WERI-Rb-1 (cell line): ENCODE measurements around the gene UNC80.

Experiments
- DNase-seq: peaks from one replicate; pipeline ENCODE4 v3.0.0-alpha.2; 2020
- H3K27ac ChIP-seq: fragments of 250-450 bp; sonication (Bioruptor Pico); 2 replicates; pipeline ENCODE4 v1.5.1; 2020; ENCODE audit warnings: mild to moderate bottlenecking, moderate library complexity
- H3K27me3 ChIP-seq: fragments of 250-450 bp; sonication (Bioruptor Pico); 2 replicates; pipeline ENCODE4 v1.5.1; 2021; ENCODE audit warnings: mild to moderate bottlenecking, low read depth, moderate library complexity; ENCODE audit not compliant: insufficient read depth, severe bottlenecking
- H3K36me3 ChIP-seq: fragments of 250-450 bp; sonication (Bioruptor Pico); 2 replicates; pipeline ENCODE4 v1.5.1; 2020; ENCODE audit warnings: mild to moderate bottlenecking, moderate library complexity
- H3K4me3 ChIP-seq: 2 replicates; pipeline ENCODE4 v1.5.1; 2011; ENCODE audit warnings: low read depth, mild to moderate bottlenecking, control low read depth, low read length
- H3K9me3 ChIP-seq: fragments of 250-450 bp; sonication (Bioruptor Pico); 2 replicates; pipeline ENCODE4 v1.5.1; 2021; ENCODE audit warnings: mild to moderate bottlenecking, moderate library complexity; ENCODE audit not compliant: severe bottlenecking
- TF ChIP-seq, protein P1 (sequence below): IDR thresholded peaks from 2 replicates; pipeline ENCODE4 v1.5.1; 2011; ENCODE audit warnings: low read depth, mild to moderate bottlenecking, control low read depth, inconsistent platforms, low read length

Gene UNC80

DNA sequence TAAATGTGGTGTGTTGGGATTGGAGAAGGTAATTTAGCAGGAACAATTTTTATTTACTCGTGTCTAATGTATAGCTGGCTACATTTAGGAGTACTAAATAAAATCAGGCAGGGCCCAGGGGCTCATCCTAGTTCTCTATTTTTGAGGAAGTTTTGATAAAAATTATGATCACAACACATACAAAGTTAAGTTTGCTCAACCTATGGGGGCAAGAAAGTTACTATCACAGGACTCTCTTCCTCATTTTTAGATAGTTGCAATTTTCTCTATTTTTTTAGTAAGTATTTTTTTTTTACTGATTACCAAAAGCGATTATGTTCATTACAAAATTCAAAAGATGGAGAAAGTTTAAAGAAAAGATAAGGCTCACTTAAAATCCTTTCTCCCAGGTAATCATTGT lies 170.8 kb downstream of the UNC80 start:
- TF ChIP-seq, protein P1, sequence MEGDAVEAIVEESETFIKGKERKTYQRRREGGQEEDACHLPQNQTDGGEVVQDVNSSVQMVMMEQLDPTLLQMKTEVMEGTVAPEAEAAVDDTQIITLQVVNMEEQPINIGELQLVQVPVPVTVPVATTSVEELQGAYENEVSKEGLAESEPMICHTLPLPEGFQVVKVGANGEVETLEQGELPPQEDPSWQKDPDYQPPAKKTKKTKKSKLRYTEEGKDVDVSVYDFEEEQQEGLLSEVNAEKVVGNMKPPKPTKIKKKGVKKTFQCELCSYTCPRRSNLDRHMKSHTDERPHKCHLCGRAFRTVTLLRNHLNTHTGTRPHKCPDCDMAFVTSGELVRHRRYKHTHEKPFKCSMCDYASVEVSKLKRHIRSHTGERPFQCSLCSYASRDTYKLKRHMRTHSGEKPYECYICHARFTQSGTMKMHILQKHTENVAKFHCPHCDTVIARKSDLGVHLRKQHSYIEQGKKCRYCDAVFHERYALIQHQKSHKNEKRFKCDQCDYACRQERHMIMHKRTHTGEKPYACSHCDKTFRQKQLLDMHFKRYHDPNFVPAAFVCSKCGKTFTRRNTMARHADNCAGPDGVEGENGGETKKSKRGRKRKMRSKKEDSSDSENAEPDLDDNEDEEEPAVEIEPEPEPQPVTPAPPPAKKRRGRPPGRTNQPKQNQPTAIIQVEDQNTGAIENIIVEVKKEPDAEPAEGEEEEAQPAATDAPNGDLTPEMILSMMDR, result no peak
- no peaks in the 10 kb centered on the region for H3K27me3 ChIP-seq
- no peak for DNase-seq

GRCh38 chr2:209942936-209943605 lies 171.4 kb downstream of the UNC80 start:
- Histone ChIP-seq H3K4me3 (no peak overlapping the region), H3K36me3 (no peaks in the 10 kb centered on the region; the same call in 1 of the 2 replicates), H3K27ac (no peak overlapping the region), H3K27me3 (no peaks in the 10 kb centered on the region), H3K9me3 (no peaks in the 10 kb centered on the region)
- DNase-seq, result no peak
- TF ChIP-seq, protein P1, result no peak

More for the DNA sequence above, 170.8 kb downstream of the UNC80 start:
- H3K4me3 ChIP-seq, result no peak overlapping the region
- H3K36me3 ChIP-seq, result no peaks in the 10 kb centered on the region; the same call in 1 of the 2 replicates
- no peak overlapping the region for H3K27ac ChIP-seq
- H3K9me3 ChIP-seq, result no peaks in the 10 kb centered on the region

DNA sequence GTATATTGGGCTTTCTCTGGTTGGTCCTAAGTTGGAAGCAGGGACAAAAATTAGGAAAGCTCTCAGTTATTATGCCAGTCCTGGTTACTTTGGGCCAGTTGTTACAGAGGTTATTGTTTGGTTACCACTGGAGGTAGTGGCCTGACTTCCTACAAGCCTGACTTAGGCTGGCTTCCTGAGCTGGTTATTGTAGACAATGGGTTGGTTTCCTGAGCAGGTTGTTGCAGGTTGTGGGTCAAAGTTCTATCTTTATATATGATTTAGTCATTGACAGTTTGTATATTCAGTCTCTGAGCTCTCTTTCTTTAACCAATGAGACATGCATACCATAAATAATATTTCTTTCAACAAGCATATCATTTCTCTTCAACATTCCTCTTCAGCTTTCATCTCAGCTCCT lies 172.1 kb downstream of the UNC80 start:
- DNase-seq, result no peak
- Histone ChIP-seq H3K36me3 (no peaks in the 10 kb centered on the region; the same call in 1 of the 2 replicates), H3K27ac (no peak overlapping the region), H3K9me3 (no peaks in the 10 kb centered on the region), H3K27me3 (no peaks in the 10 kb centered on the region), H3K4me3 (no peak overlapping the region)
- TF ChIP-seq, protein P1, result no peak

DNA sequence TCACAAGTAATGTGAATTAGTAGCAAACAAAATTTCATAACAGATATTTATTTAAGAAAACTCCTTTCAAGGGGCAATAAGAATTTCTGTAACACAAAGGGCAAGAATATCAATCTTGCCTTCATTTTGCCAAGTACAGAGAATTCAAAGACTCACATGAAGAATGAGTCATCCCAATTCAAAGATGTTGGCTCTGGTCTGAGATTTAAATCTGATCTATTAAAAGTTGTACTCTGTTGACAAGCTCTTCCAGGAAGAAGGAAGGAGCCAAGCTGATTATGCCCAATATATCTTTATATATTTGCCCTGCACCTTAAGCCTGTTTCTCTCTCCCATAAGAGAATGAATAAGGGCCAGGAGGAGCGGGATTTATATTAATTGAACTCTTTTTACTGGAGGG lies 174.9 kb downstream of the UNC80 start:
- Histone ChIP-seq H3K4me3 (no peak overlapping the region), H3K27ac (no peak overlapping the region)

GRCh38 chr2:209956271-209956670 lies 184.6 kb downstream of the UNC80 start:
- H3K36me3 ChIP-seq, result no peaks in the 10 kb centered on the region
- H3K9me3 ChIP-seq, result no peaks in the 10 kb centered on the region
- no peak overlapping the region for H3K27ac ChIP-seq
- no peak overlapping the region for H3K4me3 ChIP-seq
- TF ChIP-seq, protein P1, result no peak
- no peak for DNase-seq
- no peaks in the 10 kb centered on the region for H3K27me3 ChIP-seq

More for the DNA sequence above, 174.9 kb downstream of the UNC80 start:
- TF ChIP-seq, protein P1, result no peak
- Histone ChIP-seq H3K27me3 (no peaks in the 10 kb centered on the region), H3K9me3 (no peaks in the 10 kb centered on the region), H3K36me3 (no peaks in the 10 kb centered on the region; the same call in 1 of the 2 replicates)
- no peak for DNase-seq

- TF ChIP-seq, protein P1, result no peak
- Histone ChIP-seq H3K36me3 (no peaks in the 10 kb centered on the region), H3K27ac (no peak overlapping the region), H3K27me3 (no peaks in the 10 kb centered on the region), H3K9me3 (no peaks in the 10 kb centered on the region), H3K4me3 (no peak overlapping the region)
- DNase-seq, result no peak
Measured at GRCh38 chr2:209958016-209958415, 186.4 kb downstream of the UNC80 start.
